GM21526 (cell line): Measurements from ENCODE around the gene CENPS.

Experiments used
- ATAC-seq: cut with Tn5 transposase; IDR thresholded peaks from one replicate; pipeline ENCODE4 v1.9.1; 2021; ENCODE audit warnings: moderate library complexity; ENCODE audit not compliant: unreplicated experiment, low FRiP score

The CENPS gene

DNA sequence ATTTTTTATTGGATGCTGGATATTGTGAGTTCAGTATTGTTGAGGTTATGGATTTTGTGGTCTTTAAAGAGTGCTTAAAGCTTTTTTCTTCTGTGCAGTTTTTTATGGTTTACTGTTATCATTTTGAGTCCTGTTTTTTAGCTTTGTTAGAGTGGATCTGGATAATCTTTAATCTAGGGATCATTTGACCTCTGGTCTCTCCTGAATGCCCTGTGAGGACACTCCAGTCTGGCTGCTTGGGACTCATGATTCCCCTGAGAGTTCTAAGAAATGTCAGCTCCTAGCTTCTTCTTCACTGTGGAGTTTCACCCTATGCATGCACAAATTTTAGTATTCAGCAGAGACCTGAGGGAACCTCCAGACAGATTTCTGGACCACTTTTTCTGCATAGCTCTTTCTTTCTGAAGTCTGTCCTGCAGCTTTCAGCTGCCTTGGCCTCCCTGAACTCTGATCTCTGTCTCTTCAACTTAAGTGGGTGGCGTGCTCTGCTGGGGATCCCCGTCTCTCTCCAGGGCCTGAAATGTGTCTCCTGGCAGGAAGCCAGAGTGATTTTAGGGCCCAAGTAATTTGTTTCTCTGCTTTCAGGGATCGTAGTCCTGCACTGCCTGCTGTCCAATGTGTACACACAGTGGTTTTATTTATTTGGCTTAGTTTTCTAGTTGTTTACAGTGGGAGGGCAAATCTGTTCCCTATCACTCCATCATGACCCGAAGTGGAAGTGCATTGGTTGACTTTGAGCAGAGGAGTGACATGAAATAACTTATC is 59.2 kb downstream of the CENPS start:
- no peak for ATAC-seq

- ATAC-seq = no peak
Measured at GRCh38 chr1:10490286-10490970, 60.2 kb downstream of the CENPS start.
